Spleen (tissue), 11 donors: Measurements from ENCODE around the gene SLC6A7. TPM values are rescaled to one million over a fixed set of nuclear protein-coding genes. Genes with fewer than 3 reads are reported as not detected.

Experiments used
- DNase-seq: peaks from one replicate; pipeline ENCODE4 v3.0.0-alpha.2; 2020
- H3K27ac ChIP-seq, 8 donors: fragments of 200-600 bp; sonication (generic) in 7 of 8; 1 replicate in 4 of 8; 2 replicates in 4 of 8; pipeline versions ENCODE4 v1.5.0 to v1.8.0; 2016 to 2021; ENCODE audit warnings: inconsistent platforms in 4 of 8, mild to moderate bottlenecking in 4 of 8, moderate library complexity in 1 of 8
- H3K27me3 ChIP-seq, 7 donors: fragments of 200-600 bp; sonication (generic) in 6 of 7; replicated peaks in 1 of 7; 1 replicate in 4 of 7; 2 replicates in 3 of 7; pipeline versions ENCODE4 v1.5.0 to v1.8.0; 2016 to 2021; ENCODE audit warnings: inconsistent platforms in 3 of 7, mild to moderate bottlenecking in 1 of 7
- H3K36me3 ChIP-seq, 6 donors: fragments of 200-600 bp; sonication (generic) in 5 of 6; 1 replicate in 4 of 6; 2 replicates in 2 of 6; pipeline versions ENCODE4 v1.5.0 to v1.8.0; 2016 to 2021; ENCODE audit warnings: inconsistent platforms in 2 of 6
- H3K4me1 ChIP-seq, 6 donors: fragments of 200-600 bp; sonication (generic) in 5 of 6; 1 replicate in 3 of 6; 2 replicates in 3 of 6; pipeline versions ENCODE4 v1.5.0 to v1.8.0; 2016 to 2021; ENCODE audit warnings: inconsistent platforms in 3 of 6
- H3K4me3 ChIP-seq, 8 donors: fragments of 200-600 bp; sonication (generic) in 7 of 8; 1 replicate in 4 of 8; 2 replicates in 4 of 8; pipeline versions ENCODE4 v1.5.0 to v1.8.0; 2016 to 2021; ENCODE audit warnings: inconsistent platforms in 4 of 8, mild to moderate bottlenecking in 4 of 8, moderate library complexity in 2 of 8
- H3K9me3 ChIP-seq, 8 donors: fragments of 200-600 bp; sonication (generic) in 7 of 8; 1 replicate in 4 of 8; 2 replicates in 4 of 8; pipeline versions ENCODE4 v1.5.0 to v1.8.0; 2016 to 2021; ENCODE audit warnings: inconsistent platforms in 4 of 8
- POLR2A ChIP-seq, 3 donors: fragments of 450-650 bp; IDR thresholded peaks; one replicate each; pipeline ENCODE4 v1.5.1; 2017; ENCODE audit warnings: antibody characterized with exemption in 3 of 3, mild to moderate bottlenecking in 1 of 3
- POLR2AphosphoS5 ChIP-seq, 3 donors: sonication (generic); formaldehyde crosslinking; IDR thresholded peaks; one replicate each; pipeline ENCODE4 v1.5.1; 2017; ENCODE audit warnings: antibody characterized with exemption in 3 of 3
- WGBS, 5 donors: extraction: QIAGEN DNeasy Blood & Tissue Kit in 3 of 5; methylation state at CpG; one replicate each; pipeline versions ENCODE4 v1.1.5 to v1.1.7; 2013 to 2018; 5-methylcytosine and 5-hydroxymethylcytosine counted together
- intact Hi-C: fragments of 100-400 bp; cut with DNase I; formaldehyde crosslinking; loops from one replicate; pipeline ENCODE4 v1.15.0; 2023; ENCODE audit warnings: low total_unique reads
- polyA plus RNA-seq, 3 donors: library from polyadenylated mRNA; stranded (reverse); fragments of 200-250 nt; gene quantifications; one replicate each; pipeline ENCODE4 v1.2.1, GENCODE V29; 2013
- total RNA-seq, 7 donors: library from RNA; depleted of rRNA in 3 of 7; stranded (reverse); fragments of >200 nt in 3 of 7; fragmentation: NEBNext Ultra II Directional in 4 of 7; extraction: Animal tissue kit (Norgen Biotek cat#: 25700) in 4 of 7; gene quantifications; one replicate each; pipeline versions ENCODE4 v1.1.0 to v1.2.1, GENCODE V29; 2016 to 2021
- TF ChIP-seq, protein P1 (sequence below), 11 experiments: fragments of 200-600 bp in 7 of 11; fragments of 450-650 bp in 4 of 11; sonication (generic) in 4 of 11; IDR thresholded peaks in 8 of 11; conservative IDR thresholded peaks in 3 of 11; 1 replicate in 7 of 11; 2 replicates in 4 of 11; pipeline versions ENCODE4 v1.4.0 to v1.8.0; 2016 to 2021; ENCODE audit warnings: antibody characterized with exemption in 11 of 11, inconsistent platforms in 4 of 11, mild to moderate bottlenecking in 1 of 11
- donor health status: healthy with polysubstance abuse.
- donor health status: DM: no; HTN: no; CAD: no; lungs with moderate emphysema.
- donor health status: DM: no; HTN: no; CAD: no.
- donor health status: Bipolar disorder and iron deficiency.
- donor health status: healthy.
- donor health status: DM: no; HTN: no; CAD: no.
- donor health status: DM: yes; HTN: yes; CAD: no.

Gene SLC6A7
- total and polyA plus RNA-seq, 10 donors, result 0.03 to 0.10 TPM; not detected in 8

DNA sequence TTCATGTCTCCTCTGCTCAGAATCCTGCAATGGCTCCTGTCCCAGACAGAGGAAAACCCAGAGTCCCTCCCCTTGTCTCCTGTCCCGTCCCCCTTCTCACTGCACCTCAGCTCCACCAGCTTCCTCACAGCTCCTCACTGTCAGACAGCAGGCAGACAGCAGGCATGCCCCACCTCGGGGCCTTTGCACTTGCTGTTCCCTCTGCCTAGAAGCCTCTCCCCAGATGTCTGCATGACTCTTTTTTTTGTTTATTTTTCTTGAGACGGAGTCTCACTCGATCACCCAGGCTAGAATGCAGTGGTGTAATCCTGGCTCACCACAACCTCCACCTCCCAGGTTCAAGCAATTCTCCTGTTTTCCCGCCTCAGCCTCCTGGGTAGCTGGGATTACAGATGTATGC lies 8.8 kb upstream of the SLC6A7 start:
- Histone ChIP-seq H3K9me3 (no peaks in the 10 kb centered on the region), H3K4me3 (no peak overlapping the region), H3K36me3 (no peaks in the 10 kb centered on the region), H3K4me1 (peaks cover 0 to 17% (median 9%) of the 10 kb centered on the region in 6 donors), H3K27me3 (peaks cover 0 to 6% (median 0%) of the 10 kb centered on the region in 7 donors), H3K27ac (peak overlapping the region in 5 of 8 donors; percentile 18 to 68 (median 59))
- 76 to 85% (median 77%) methylated on average over 5 of the region's 5 CpGs for WGBS, 5 donors
- TF ChIP-seq POLR2A (IDR thresholded peaks at IDR 0.05) (no peak), POLR2AphosphoS5 (IDR thresholded peaks at IDR 0.05) (no peak)
- TF ChIP-seq, protein P1, sequence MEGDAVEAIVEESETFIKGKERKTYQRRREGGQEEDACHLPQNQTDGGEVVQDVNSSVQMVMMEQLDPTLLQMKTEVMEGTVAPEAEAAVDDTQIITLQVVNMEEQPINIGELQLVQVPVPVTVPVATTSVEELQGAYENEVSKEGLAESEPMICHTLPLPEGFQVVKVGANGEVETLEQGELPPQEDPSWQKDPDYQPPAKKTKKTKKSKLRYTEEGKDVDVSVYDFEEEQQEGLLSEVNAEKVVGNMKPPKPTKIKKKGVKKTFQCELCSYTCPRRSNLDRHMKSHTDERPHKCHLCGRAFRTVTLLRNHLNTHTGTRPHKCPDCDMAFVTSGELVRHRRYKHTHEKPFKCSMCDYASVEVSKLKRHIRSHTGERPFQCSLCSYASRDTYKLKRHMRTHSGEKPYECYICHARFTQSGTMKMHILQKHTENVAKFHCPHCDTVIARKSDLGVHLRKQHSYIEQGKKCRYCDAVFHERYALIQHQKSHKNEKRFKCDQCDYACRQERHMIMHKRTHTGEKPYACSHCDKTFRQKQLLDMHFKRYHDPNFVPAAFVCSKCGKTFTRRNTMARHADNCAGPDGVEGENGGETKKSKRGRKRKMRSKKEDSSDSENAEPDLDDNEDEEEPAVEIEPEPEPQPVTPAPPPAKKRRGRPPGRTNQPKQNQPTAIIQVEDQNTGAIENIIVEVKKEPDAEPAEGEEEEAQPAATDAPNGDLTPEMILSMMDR (IDR thresholded peaks at IDR 0.05 in 8 of 11, conservative IDR thresholded peaks at IDR 0.05 in 3 of 11), result no peak
- intact Hi-C loops, result no loop called here
- no peak for DNase-seq

DNA sequence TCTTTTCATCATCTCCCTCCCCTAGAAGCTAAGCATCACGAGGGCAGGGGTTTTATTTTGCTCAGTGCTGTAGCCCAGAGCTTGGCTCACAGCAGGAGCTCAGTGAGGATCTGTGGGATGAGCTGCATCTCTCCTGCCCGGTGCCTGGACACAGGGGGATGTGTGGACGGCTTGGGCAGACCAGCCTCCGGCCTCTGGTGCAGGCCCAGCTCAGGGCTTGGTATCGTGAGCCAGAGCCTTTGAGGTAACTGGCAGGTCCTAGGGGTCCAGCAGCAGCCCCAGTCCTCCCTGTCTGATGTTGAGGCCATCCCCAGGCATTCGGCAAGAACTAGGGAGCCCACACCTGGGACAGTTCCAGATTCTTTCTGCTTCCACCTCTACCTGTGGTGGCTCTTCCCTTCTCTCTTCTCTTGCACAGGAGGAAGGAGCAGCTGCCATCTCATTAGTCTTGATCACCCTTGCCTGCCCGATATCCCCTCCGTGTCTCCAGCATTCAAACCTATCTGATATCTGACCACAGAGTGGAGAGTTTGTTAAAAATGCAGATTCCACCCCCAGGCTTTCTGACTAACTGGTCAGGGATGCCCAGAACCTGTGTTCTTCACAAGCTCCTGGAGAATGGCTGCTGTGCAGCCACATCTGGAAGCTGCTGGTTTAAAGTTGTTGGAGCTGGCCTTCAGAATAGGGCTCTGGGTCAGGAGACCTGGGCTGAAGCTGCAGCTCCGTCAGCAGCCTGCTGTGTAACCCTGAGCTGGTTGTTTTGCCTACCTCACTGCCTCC lies 7.9 kb upstream of the SLC6A7 start:
- H3K27me3 ChIP-seq, result no peaks in the 10 kb centered on the region
- H3K4me3 ChIP-seq, result no peak overlapping the region
- H3K9me3 ChIP-seq, result no peaks in the 10 kb centered on the region
- no peaks in the 10 kb centered on the region for H3K36me3 ChIP-seq
- WGBS, 5 donors, result 79 to 92% (median 91%) methylated on average over 8 to 9 of the region's 9 CpGs
- intact Hi-C loops, result no loop called here
- peaks cover 0 to 17% (median 10%) of the 10 kb centered on the region in 6 donors for H3K4me1 ChIP-seq
- DNase-seq, result no peak
- TF ChIP-seq, protein P1 (IDR thresholded peaks at IDR 0.05 in 8 of 11, conservative IDR thresholded peaks at IDR 0.05 in 3 of 11), result no peak
- TF ChIP-seq POLR2A (IDR thresholded peaks at IDR 0.05), result no peak
- TF ChIP-seq POLR2AphosphoS5 (IDR thresholded peaks at IDR 0.05), result no peak
- no peak overlapping the region for H3K27ac ChIP-seq

DNA sequence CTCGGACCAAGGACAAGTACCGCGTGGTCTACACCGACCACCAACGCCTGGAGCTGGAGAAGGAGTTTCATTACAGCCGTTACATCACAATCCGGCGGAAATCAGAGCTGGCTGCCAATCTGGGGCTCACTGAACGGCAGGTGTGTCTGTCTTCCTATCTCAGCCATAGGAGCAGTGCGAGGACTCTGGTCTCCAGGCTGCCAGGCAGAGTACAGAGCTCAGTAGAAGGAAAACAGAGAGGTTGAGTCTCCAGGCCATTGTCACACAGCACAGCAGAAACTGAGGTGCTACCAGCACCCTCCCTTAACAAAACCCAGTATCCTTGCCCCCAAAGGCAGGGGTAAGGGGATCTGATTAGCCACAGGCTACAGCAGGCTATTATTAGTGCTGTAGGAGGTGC lies 7.1 kb upstream of the SLC6A7 start:
- Histone ChIP-seq H3K9me3 (no peaks in the 10 kb centered on the region), H3K36me3 (no peaks in the 10 kb centered on the region), H3K4me3 (no peak overlapping the region), H3K27me3 (peaks cover 0 to 5% (median 0%) of the 10 kb centered on the region in 7 donors), H3K27ac (no peak overlapping the region), H3K4me1 (peaks cover 0 to 17% (median 10%) of the 10 kb centered on the region in 6 donors)
- no peak for DNase-seq
- 83 to 97% (median 92%) methylated on average over 10 of the region's 10 CpGs for WGBS, 5 donors
- intact Hi-C loops, result no loop called here
- TF ChIP-seq POLR2A (IDR thresholded peaks at IDR 0.05), result no peak

DNA sequence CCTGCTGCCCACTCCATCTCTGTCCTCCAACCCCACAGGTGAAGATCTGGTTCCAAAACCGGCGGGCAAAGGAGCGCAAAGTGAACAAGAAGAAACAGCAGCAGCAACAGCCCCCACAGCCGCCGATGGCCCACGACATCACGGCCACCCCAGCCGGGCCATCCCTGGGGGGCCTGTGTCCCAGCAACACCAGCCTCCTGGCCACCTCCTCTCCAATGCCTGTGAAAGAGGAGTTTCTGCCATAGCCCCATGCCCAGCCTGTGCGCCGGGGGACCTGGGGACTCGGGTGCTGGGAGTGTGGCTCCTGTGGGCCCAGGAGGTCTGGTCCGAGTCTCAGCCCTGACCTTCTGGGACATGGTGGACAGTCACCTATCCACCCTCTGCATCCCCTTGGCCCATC lies 6.4 kb upstream of the SLC6A7 start:
- Histone ChIP-seq H3K4me3 (no peak overlapping the region), H3K4me1 (peaks cover 0 to 17% (median 10%) of the 10 kb centered on the region in 6 donors), H3K27ac (no peak overlapping the region), H3K36me3 (no peaks in the 10 kb centered on the region), H3K27me3 (peaks cover 0 to 12% (median 0%) of the 10 kb centered on the region in 7 donors), H3K9me3 (no peaks in the 10 kb centered on the region)
- 79 to 96% (median 92%) methylated on average over 11 to 12 of the region's 12 CpGs for WGBS, 5 donors
- intact Hi-C loops, result no loop called here
- no peak for TF ChIP-seq POLR2AphosphoS5 (IDR thresholded peaks at IDR 0.05)
- TF ChIP-seq, protein P1 (IDR thresholded peaks at IDR 0.05 in 8 of 11, conservative IDR thresholded peaks at IDR 0.05 in 3 of 11), result no peak
- TF ChIP-seq POLR2A (IDR thresholded peaks at IDR 0.05), result no peak
- no peak for DNase-seq
